NCI-H1436 treated with DMSO at 0.1 percent for 48 hours (cell line): ENCODE results near the gene IGSF9B.

ENCODE experiments used
- DNase-seq: peaks from one replicate; lab custom pipeline; 2025; lab: John Stamatoyannopoulos, UW

Gene IGSF9B

GRCh38 chr11:133898770-133899115 lies 58.0 kb downstream of the IGSF9B start:
- DNase-seq = no peak

DNA sequence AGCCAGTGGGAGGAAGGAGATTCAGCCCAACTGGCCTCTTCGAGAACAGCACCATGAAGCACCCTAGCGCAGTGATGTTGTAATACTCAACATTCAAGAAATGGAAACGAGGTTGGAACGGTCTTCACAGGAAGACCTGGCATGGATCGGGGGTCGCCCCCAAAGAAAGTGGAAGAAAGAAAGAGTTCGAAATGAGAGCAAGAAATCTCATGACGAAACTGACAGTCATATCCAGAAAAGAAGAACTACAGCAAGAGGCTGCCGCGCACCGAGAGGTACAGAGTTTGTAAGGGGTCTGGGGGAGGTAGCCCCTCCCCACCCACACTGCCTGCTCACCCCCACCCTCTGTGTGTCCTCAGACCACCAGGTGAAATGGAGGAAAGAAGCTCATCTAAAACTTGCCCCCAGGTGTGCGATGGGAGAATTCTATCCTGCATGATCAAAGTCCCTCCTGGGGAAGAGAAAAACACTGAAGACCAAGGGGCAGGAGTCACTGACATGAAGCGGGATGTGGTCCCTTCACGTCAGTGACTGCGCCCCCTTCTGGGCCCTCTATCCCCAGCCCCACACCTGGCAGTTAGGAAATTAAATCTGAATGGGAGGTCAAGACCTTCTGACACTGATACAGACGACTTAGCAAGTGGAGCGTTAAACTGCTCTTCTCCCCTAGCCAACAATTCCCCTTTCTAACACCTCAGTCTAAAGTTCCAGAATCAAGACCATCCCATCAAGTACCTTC lies 58.6 kb downstream of the IGSF9B start:
- no peak for DNase-seq

DNA sequence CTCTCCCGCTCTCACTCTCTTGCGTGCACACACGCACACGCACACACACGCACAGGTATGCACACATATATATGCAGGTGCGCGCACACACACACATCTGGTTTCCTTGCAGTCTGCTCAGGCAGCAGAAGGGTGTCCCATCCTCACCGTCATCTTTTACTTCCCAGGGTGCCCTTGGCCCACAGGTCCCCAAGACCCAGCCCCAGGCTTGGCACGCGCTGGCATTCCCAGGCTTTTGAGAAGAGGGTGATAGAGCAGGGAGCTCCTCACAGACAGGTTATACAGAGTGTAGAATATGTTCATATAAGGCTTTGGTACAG lies 59.5 kb downstream of the IGSF9B start:
- DNase-seq = no peak

DNA sequence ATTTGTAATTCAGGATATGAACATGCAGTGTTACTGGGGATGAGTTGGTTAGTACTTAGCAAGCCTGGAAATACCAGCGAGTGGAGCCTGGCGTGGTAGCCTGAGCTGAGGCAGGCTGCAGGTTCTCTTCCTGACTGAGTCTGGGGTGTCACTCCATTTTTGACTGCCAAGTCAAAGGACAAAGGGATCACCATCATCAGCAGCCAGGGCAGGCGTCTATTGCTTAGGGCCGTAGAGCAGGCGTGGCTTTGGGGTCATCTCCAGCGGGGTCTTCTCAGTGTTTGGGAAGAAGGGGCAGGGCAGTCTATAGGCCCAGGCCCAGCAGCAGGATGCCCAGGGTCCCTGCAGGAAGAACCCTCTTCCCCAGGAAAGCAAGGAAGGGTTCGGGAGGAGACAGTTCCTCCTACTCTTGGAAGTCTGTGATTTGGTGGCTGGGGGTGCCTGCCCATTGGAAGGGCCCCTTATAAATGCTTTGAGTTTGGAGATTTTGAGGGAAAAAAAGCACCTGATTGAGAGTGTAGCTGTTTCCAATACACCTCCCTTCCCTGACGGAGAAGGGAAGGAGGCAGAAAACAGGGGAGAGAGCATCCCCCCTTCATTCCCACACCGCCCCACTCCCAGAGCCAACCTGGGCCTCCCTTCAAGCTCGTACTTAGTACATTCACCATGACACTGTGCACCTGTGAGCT lies 60.0 kb downstream of the IGSF9B start:
- DNase-seq = no peak

GRCh38 chr11:133896028-133896427 lies 60.7 kb downstream of the IGSF9B start:
- DNase-seq = no peak

GRCh38 chr11:133895551-133895950 lies 61.2 kb downstream of the IGSF9B start:
- no peak for DNase-seq

- no peak for DNase-seq
Measured at GRCh38 chr11:133895061-133895479, 61.7 kb downstream of the IGSF9B start.

DNA sequence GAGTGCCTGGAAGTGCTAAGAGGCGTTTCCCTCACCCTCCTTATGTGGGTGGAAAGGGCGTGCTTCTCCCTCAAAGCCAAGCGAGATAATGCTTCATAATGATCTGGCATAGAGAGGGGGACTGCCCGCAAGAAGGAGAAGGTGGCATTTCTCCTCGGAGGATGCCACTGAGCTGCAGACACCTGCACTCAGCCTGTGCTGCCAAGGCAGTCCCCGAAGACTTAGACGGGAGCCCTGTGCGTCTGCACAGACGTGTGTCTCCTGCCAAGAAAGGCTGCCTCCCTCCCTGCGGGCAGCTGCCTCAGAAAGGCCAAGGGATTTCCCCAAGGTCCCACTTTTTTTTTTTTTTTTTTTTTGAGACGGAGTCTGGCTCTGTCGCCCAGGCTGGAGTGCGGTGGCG lies 63.4 kb downstream of the IGSF9B start:
- DNase-seq = no peak

DNA sequence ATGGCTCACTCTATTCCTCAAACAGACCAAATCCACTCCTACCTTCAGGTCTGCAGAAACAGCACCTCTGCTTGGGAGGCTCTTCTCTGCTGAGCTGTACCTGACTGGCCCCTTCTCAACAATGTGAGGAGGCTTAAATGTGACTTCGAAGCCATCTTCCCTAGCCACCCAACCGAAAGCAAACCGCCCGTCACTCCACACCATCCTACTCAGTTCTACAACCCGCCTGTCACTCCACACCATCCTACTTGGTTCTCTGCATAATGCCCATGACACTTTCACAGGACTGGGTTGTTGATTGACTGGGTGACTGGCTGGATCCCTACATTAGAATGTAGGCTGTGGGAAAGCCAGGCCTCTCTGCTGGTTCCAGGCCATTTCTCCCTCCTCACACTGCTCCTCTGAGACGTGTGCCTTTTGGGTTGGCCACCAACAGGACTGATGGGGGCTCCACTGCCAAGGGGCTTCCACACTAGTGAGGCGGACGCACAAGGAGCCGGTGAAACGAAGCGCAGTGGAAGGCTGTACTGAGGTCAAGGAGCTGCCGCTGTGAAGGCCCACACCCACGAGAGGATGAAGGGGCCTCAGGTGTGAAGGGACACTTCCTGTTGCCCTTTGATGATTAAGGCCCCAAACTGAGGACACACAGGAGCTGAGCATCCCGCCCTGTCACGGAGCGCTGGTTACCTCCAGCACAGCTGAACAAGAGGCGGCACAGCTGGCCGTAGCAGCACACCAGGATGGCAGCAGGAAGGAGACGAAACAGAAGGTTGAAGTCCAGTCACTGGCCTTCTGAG lies 64.0 kb downstream of the IGSF9B start:
- no peak for DNase-seq

DNA sequence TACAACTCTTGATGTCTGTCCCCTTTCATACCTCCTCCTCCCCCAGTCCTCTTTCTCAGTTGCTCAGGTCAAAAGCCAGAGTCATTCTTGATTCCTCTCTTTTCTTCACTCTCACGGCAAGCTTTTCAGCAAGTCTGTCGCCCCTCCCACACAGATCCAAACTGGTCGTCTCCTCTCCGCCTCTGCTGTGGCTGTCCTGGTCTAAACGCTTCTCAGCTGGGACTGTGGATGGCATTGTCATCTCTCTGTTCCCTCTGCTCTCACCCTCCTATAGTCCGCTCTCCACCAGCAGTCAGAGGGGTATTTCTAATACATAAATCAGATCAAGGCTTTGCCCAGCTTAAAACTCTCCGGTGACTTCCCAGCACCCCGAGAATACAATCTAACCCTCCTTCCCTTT lies 64.6 kb downstream of the IGSF9B start:
- DNase-seq = no peak

- DNase-seq = no peak
Measured at GRCh38 chr11:133889893-133890292, 66.9 kb downstream of the IGSF9B start.

GRCh38 chr11:133889188-133889587 lies 67.6 kb downstream of the IGSF9B start:
- DNase-seq = no peak

DNA sequence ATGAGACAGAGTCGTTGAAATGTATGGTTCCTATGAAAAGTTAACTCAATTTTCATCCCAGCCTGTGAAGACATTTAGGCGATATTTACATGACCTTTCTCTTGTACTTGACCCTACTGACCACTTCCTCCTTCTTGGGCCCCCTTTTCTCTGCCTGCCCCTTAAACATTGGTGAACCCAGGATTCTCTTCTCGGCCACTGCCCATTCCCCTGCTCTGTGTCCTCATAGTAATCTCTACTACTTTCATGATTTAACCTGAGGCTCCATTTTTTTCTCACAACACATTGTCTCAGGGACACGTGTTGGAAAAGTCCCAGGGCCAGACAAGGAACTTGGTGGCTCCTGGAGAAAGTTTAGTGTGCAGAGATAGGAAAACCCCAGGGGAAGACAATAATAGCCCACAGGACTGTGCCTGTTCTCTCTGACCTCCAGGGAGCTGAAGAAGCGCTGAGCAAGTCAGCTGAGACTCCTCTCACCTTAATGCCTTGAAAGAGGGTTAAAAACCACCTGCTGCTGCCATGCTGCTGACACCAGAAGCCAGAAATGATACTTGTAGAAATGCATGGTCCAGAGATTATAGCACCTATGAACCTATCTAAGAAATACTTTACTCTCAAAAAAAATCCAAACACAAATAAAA lies 69.0 kb downstream of the IGSF9B start:
- no peak for DNase-seq

DNA sequence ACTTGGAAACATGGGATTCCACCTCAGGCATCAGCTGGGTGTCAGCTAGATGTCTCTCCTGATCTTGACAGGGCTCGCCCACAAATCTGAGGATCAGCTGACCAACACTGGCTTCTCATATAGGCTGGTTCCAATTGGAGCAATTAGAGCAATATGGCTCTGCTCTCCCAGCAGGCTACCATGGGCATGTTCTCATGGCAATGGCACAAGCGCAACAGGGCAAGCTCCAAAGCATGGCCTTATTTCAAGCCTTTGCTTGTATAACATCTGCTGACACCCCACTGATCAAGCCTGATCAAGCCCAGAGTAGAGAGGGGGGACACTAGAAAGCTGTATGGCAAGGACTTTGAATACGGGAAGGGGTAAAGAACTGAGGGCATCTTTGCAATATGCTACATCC lies 70.7 kb downstream of the IGSF9B start:
- no peak for DNase-seq

- DNase-seq = no peak
Measured at GRCh38 chr11:133872160-133872559, 84.6 kb downstream of the IGSF9B start.

DNA sequence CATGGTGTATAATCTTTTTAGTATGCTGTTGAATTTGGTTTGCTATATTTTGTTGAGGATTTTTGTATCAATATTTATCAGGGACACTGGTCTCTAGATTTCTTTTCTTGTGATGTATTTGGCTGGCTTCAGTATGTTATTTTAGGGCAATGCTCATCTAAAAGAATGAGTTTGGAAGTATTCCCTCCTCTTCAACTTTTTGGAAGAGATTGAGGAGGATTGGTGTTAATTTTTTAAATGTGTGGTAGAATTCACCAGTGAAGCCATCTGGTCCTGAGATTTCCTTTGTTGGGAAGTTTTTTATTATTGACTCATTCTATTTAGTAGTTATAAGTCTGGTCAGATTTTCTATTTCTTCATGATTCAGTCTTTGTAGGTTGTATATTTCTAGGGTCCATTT lies 89.3 kb downstream of the IGSF9B start:
- DNase-seq = no peak

GRCh38 chr11:133865466-133865865 lies 91.3 kb downstream of the IGSF9B start:
- no peak for DNase-seq

DNA sequence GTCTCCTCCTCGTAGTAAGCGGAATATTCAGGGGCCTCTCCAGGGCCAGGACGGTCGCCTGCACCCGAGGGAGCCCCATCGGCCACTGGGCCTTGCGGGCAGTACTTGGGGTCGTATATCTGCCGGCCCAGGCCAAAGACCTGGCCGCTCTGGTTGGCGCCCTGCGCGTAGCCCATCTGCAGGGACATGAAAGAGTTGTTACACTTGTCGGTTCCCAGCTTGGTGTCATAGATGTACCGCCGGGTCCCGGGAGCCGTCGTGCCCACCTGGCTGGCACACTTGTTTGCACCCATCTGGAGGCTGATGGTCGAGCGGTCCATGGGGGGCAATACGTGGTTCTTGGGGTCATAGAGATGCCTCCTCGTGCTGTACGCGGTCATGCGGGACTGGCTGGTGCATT lies 92.0 kb downstream of the IGSF9B start:
- no peak for DNase-seq

GRCh38 chr11:133860151-133860550 lies 96.6 kb downstream of the IGSF9B start:
- no peak for DNase-seq
